ACC112 (cell line): ENCODE results near the gene ASPDH.

ENCODE experiments used
- H2AFZ ChIP-seq: fragments of 200-600 bp; sonication (generic); one replicate; pipeline ENCODE4 v1.6.0; 2017; ENCODE audit warnings: antibody characterized with exemption, low read length; ENCODE audit not compliant: unreplicated experiment
- H3K27ac ChIP-seq: fragments of 200-600 bp; sonication (generic); 2 replicates; pipeline ENCODE4 v1.5.1; 2014; ENCODE audit warnings: low read depth, mild to moderate bottlenecking, antibody characterized with exemption, low read length, moderate library complexity
- H3K27me3 ChIP-seq: fragments of 200-600 bp; sonication (generic); 2 replicates; pipeline ENCODE4 v1.6.1; 2014; ENCODE audit warnings: mild to moderate bottlenecking, antibody characterized with exemption, low read length, moderate library complexity, mixed read lengths; ENCODE audit not compliant: insufficient read depth
- H3K36me3 ChIP-seq: fragments of 200-600 bp; sonication (generic); 2 replicates; pipeline ENCODE4 v1.6.1; 2016; ENCODE audit warnings: mild to moderate bottlenecking, antibody characterized with exemption, low read length, moderate library complexity, mixed read lengths; ENCODE audit not compliant: insufficient read depth
- H3K4me1 ChIP-seq: fragments of 200-600 bp; sonication (generic); one replicate; pipeline ENCODE4 v1.6.1; 2016; ENCODE audit warnings: low read length, mixed read lengths; ENCODE audit not compliant: insufficient read depth, unreplicated experiment, control insufficient read depth
- H3K4me3 ChIP-seq: fragments of 200-600 bp; sonication (generic); 2 replicates; pipeline ENCODE4 v1.5.1; 2014; ENCODE audit warnings: mild to moderate bottlenecking, low read depth, low read length
- H3K79me2 ChIP-seq: fragments of 200-600 bp; sonication (generic); one replicate; pipeline ENCODE4 v1.6.0; 2016; ENCODE audit warnings: low read length; ENCODE audit not compliant: control insufficient read depth, unreplicated experiment, insufficient read depth

The ASPDH gene

GRCh38 chr19:50554212-50554611 is 40.5 kb upstream of the ASPDH start:
- Histone ChIP-seq H2AFZ (no peak overlapping the region), H3K4me3 (no peak overlapping the region), H3K36me3 (no peaks in the 10 kb centered on the region), H3K27ac (no peak overlapping the region), H3K79me2 (no peaks in the 10 kb centered on the region), H3K4me1 (no peaks in the 10 kb centered on the region), H3K27me3 (peaks cover 21% of the 10 kb centered on the region)

- no peak overlapping the region for H3K4me3 ChIP-seq
- no peaks in the 10 kb centered on the region for H3K4me1 ChIP-seq
- H3K27ac ChIP-seq, result no peak overlapping the region
- H3K27me3 ChIP-seq, result peaks cover 21% of the 10 kb centered on the region
- no peak overlapping the region for H2AFZ ChIP-seq
- H3K79me2 ChIP-seq, result no peaks in the 10 kb centered on the region
- no peaks in the 10 kb centered on the region for H3K36me3 ChIP-seq
Observed at GRCh38 chr19:50553134-50553703, 39.5 kb upstream of the ASPDH start.

GRCh38 chr19:50552540-50552939 is 38.8 kb upstream of the ASPDH start:
- no peaks in the 10 kb centered on the region for H3K36me3 ChIP-seq
- H2AFZ ChIP-seq, result no peak overlapping the region
- no peak overlapping the region for H3K27ac ChIP-seq
- H3K27me3 ChIP-seq, result peaks cover 21% of the 10 kb centered on the region
- H3K79me2 ChIP-seq, result no peaks in the 10 kb centered on the region
- no peak overlapping the region for H3K4me3 ChIP-seq
- no peaks in the 10 kb centered on the region for H3K4me1 ChIP-seq

- H3K27me3 ChIP-seq, result peaks cover 21% of the 10 kb centered on the region
Observed at GRCh38 chr19:50551715-50552187, 38.0 kb upstream of the ASPDH start.

GRCh38 chr19:50551034-50551714 is 37.5 kb upstream of the ASPDH start:
- Histone ChIP-seq H2AFZ (no peak overlapping the region), H3K4me3 (no peak overlapping the region), H3K36me3 (no peaks in the 10 kb centered on the region), H3K79me2 (no peaks in the 10 kb centered on the region), H3K27ac (no peak overlapping the region), H3K27me3 (peaks cover 21% of the 10 kb centered on the region), H3K4me1 (no peaks in the 10 kb centered on the region)

More at GRCh38 chr19:50551715-50552187, 38.0 kb upstream of the ASPDH start:
- no peak overlapping the region for H3K4me3 ChIP-seq
- no peaks in the 10 kb centered on the region for H3K36me3 ChIP-seq
- H3K27ac ChIP-seq, result no peak overlapping the region
- no peaks in the 10 kb centered on the region for H3K79me2 ChIP-seq
- H2AFZ ChIP-seq, result no peak overlapping the region
- no peaks in the 10 kb centered on the region for H3K4me1 ChIP-seq

- H3K79me2 ChIP-seq, result no peaks in the 10 kb centered on the region
- H3K27me3 ChIP-seq, result peaks cover 20% of the 10 kb centered on the region
- no peak overlapping the region for H3K27ac ChIP-seq
- H3K4me3 ChIP-seq, result no peak overlapping the region
- no peaks in the 10 kb centered on the region for H3K36me3 ChIP-seq
- no peak overlapping the region for H2AFZ ChIP-seq
- H3K4me1 ChIP-seq, result no peaks in the 10 kb centered on the region
Observed at GRCh38 chr19:50550594-50550966, 36.9 kb upstream of the ASPDH start.

- no peaks in the 10 kb centered on the region for H3K36me3 ChIP-seq
- peaks cover 15% of the 10 kb centered on the region for H3K27me3 ChIP-seq
- H3K4me1 ChIP-seq, result no peaks in the 10 kb centered on the region
Observed at GRCh38 chr19:50549927-50550593, 36.3 kb upstream of the ASPDH start.

GRCh38 chr19:50549059-50549926 is 35.6 kb upstream of the ASPDH start:
- no peak overlapping the region for H3K4me3 ChIP-seq
- H3K27me3 ChIP-seq, result peaks cover 13% of the 10 kb centered on the region

More at GRCh38 chr19:50549927-50550593, 36.3 kb upstream of the ASPDH start:
- no peak overlapping the region for H3K27ac ChIP-seq
- no peak overlapping the region for H2AFZ ChIP-seq
- H3K79me2 ChIP-seq, result no peaks in the 10 kb centered on the region
- H3K4me3 ChIP-seq, result no peak overlapping the region

GRCh38 chr19:50548191-50549058 is 34.7 kb upstream of the ASPDH start:
- peaks cover 13% of the 10 kb centered on the region for H3K27me3 ChIP-seq

More at GRCh38 chr19:50549059-50549926, 35.6 kb upstream of the ASPDH start:
- no peak overlapping the region for H3K27ac ChIP-seq
- no peak overlapping the region for H2AFZ ChIP-seq
- no peaks in the 10 kb centered on the region for H3K36me3 ChIP-seq
- no peaks in the 10 kb centered on the region for H3K79me2 ChIP-seq
- no peaks in the 10 kb centered on the region for H3K4me1 ChIP-seq

More at GRCh38 chr19:50548191-50549058, 34.7 kb upstream of the ASPDH start:
- Histone ChIP-seq H2AFZ (no peak overlapping the region), H3K4me1 (no peaks in the 10 kb centered on the region), H3K79me2 (no peaks in the 10 kb centered on the region), H3K36me3 (no peaks in the 10 kb centered on the region), H3K4me3 (no peak overlapping the region), H3K27ac (no peak overlapping the region)
